Testis (tissue), 2 donors: ENCODE results near the gene RXRA.

Experiments
- CTCF ChIP-seq, 3 experiments: fragments of 450-650 bp in 2 of 3; fragments of 200-600 bp in 1 of 3; sonication (generic) in 1 of 3; IDR thresholded peaks; one replicate each; pipeline ENCODE4 v1.5.1; 2016 to 2019; ENCODE audit warnings: antibody characterized with exemption in 3 of 3, mild to moderate bottlenecking in 2 of 3, moderate library complexity in 1 of 3
- POLR2A ChIP-seq: fragments of 450-650 bp; IDR thresholded peaks from one replicate; pipeline ENCODE4 v1.6.1; 2017; ENCODE audit warnings: antibody characterized with exemption, mild to moderate bottlenecking, moderate library complexity

- TF ChIP-seq CTCF (IDR thresholded peaks at IDR 0.05) (no peak), POLR2A (no peak)
These were observed 111.3 kb downstream of the RXRA start for GRCh38 chr9:134437403-134438194.
